DND-41 (cell line): ENCODE measurements around the gene HOOK2.

Source experiments
- ATAC-seq: fragments of 200-7000 bp; cut with Tn5 transposase; 3 replicates; pipeline ENCODE4 v1.9.1; 2021; ENCODE audit warnings: low read depth; ENCODE audit not compliant: insufficient read depth
- DNase-seq: peaks from one replicate; pipeline ENCODE4 v3.0.0-alpha.2; 2020
- H2AFZ ChIP-seq: 2 replicates; pipeline ENCODE4 v1.6.0; 2012; ENCODE audit warnings: low read depth, low read length
- H3K27ac ChIP-seq: 2 replicates; pipeline ENCODE4 v1.5.1; 2012; ENCODE audit warnings: low read length, inconsistent platforms
- H3K27me3 ChIP-seq: fragments of 200-600 bp; sonication (generic); 2 replicates; pipeline ENCODE4 v1.6.0; 2012; ENCODE audit warnings: low read length, mild to moderate bottlenecking, inconsistent platforms; ENCODE audit not compliant: insufficient read depth, poor library complexity
- H3K36me3 ChIP-seq: 2 replicates; pipeline ENCODE4 v1.5.1; 2012; ENCODE audit warnings: low read length, inconsistent platforms; ENCODE audit not compliant: insufficient read depth
- H3K4me1 ChIP-seq: 2 replicates; pipeline ENCODE4 v1.5.1; 2012; ENCODE audit warnings: mild to moderate bottlenecking, low read length; ENCODE audit not compliant: insufficient read depth
- H3K4me2 ChIP-seq: 2 replicates; pipeline ENCODE4 v1.6.0; 2012; ENCODE audit warnings: mild to moderate bottlenecking, moderate library complexity, low read length, inconsistent platforms; ENCODE audit not compliant: insufficient read depth
- H3K4me3 ChIP-seq, 2 experiments: fragments of 200-600 bp in 1 of 2; shearing (Covaris generic) in 1 of 2; 2 replicates each; pipeline ENCODE4 v1.5.1; 2012 to 2016; ENCODE audit warnings: inconsistent platforms in 2 of 2, low read length in 2 of 2, mild to moderate bottlenecking in 2 of 2, low read depth in 1 of 2, moderate library complexity in 1 of 2
- H3K79me2 ChIP-seq: 2 replicates; pipeline ENCODE4 v1.6.0; 2012; ENCODE audit warnings: low read length, inconsistent platforms; ENCODE audit not compliant: insufficient read depth
- H3K9ac ChIP-seq: 2 replicates; pipeline ENCODE4 v1.6.0; 2012; ENCODE audit warnings: low read depth, mild to moderate bottlenecking, inconsistent platforms, low read length, moderate library complexity
- H3K9me3 ChIP-seq: 2 replicates; pipeline ENCODE4 v1.5.1; 2012; ENCODE audit warnings: low read length, moderate library complexity, mild to moderate bottlenecking, inconsistent platforms; ENCODE audit not compliant: insufficient read depth, severe bottlenecking
- H4K20me1 ChIP-seq: 2 replicates; pipeline ENCODE4 v1.6.0; 2012; ENCODE audit warnings: low read length; ENCODE audit not compliant: insufficient read depth
- CTCF ChIP-seq: IDR thresholded peaks from 2 replicates; pipeline ENCODE4 v1.5.1; 2012; ENCODE audit warnings: borderline replicate concordance, low read length, moderate library complexity, mild to moderate bottlenecking; ENCODE audit not compliant: poor library complexity, severe bottlenecking; ENCODE audit errors: extremely low read depth
- EZH2 ChIP-seq: IDR thresholded peaks from 3 replicates; pipeline ENCODE4 v1.6.1; 2012; ENCODE audit warnings: borderline replicate concordance, low read depth, mild to moderate bottlenecking, moderate library complexity, low read length, inconsistent platforms; ENCODE audit not compliant: severe bottlenecking

Gene HOOK2

GRCh38 chr19:12778017-12778904 is 2.9 kb upstream of the HOOK2 start:
- ATAC-seq (peak; percentile 41), DNase-seq (peak; percentile 78)
- H3K9ac ChIP-seq, result peak overlapping the region; percentile 63
- H3K36me3 ChIP-seq, result no peaks in the 10 kb centered on the region
- peak overlapping the region; percentile 90 for H3K4me2 ChIP-seq
- TF ChIP-seq EZH2 (no peak), CTCF (no peak)
- peak overlapping the region; percentile 78 for H2AFZ ChIP-seq
- no peaks in the 10 kb centered on the region for H3K9me3 ChIP-seq
- peak overlapping the region; percentile 80 for H3K27ac ChIP-seq
- H3K27me3 ChIP-seq, result no peaks in the 10 kb centered on the region
- peak overlapping the region; percentile 34 to 63 for H3K4me3 ChIP-seq
- no peaks in the 10 kb centered on the region for H3K79me2 ChIP-seq
- H4K20me1 ChIP-seq, result no peaks in the 10 kb centered on the region
- peaks cover 61% of the 10 kb centered on the region for H3K4me1 ChIP-seq

- Histone ChIP-seq H3K27me3 (no peaks in the 10 kb centered on the region), H4K20me1 (no peaks in the 10 kb centered on the region), H3K36me3 (no peaks in the 10 kb centered on the region), H3K27ac (peak overlapping the region; percentile 80), H3K9me3 (no peaks in the 10 kb centered on the region), H3K4me1 (peaks cover 52% of the 10 kb centered on the region), H3K4me3 (peak overlapping the region; percentile 34 to 63; a peak in 3 of 4 replicates), H3K79me2 (no peaks in the 10 kb centered on the region), H3K4me2 (peak overlapping the region; percentile 90), H2AFZ (peak overlapping the region; percentile 78), H3K9ac (peak overlapping the region; percentile 63)
- no peak for TF ChIP-seq EZH2
- peak; percentile 98 for TF ChIP-seq CTCF
- DNase-seq (peak; percentile 87), ATAC-seq (peak; percentile 62)
Measured at GRCh38 chr19:12777217-12778016, 2.1 kb upstream of the HOOK2 start.

- H3K4me1 ChIP-seq, result peaks cover 32% of the 10 kb centered on the region
- H3K4me3 ChIP-seq, result no peak overlapping the region
- no peaks in the 10 kb centered on the region for H3K36me3 ChIP-seq
- ATAC-seq (no peak), DNase-seq (no peak)
- H3K27ac ChIP-seq, result no peak overlapping the region
- H3K27me3 ChIP-seq, result no peaks in the 10 kb centered on the region
- H3K9ac ChIP-seq, result no peak overlapping the region
- H4K20me1 ChIP-seq, result no peaks in the 10 kb centered on the region
- H3K9me3 ChIP-seq, result no peaks in the 10 kb centered on the region
- H2AFZ ChIP-seq, result no peak overlapping the region
- H3K4me2 ChIP-seq, result no peak overlapping the region
- no peaks in the 10 kb centered on the region for H3K79me2 ChIP-seq
- no peak for TF ChIP-seq EZH2
- TF ChIP-seq CTCF, result peak; percentile 45
Measured at GRCh38 chr19:12773571-12773970, 1.8 kb downstream of the HOOK2 start.
